Bladder microvascular endothelial cell (primary cell): ENCODE results near the gene AEBP2. TPM values are rescaled to one million over a fixed set of nuclear protein-coding genes. Genes with fewer than 3 reads are reported as not detected.

Source experiments
- total RNA-seq: library from RNA; depleted of rRNA; stranded (reverse); fragments of >200 nt; gene quantifications from 2 replicates; pipeline ENCODE4 v1.2.3, GENCODE V29; 2014

AEBP2 gene
- 16.8 and 42.4 TPM in 2 replicates for total RNA-seq

GRCh38 chr12:19439059-19440018 is at the start of gene AEBP2:
AEBP2 (plus strand) TSS chr12:19439492; CDS start chr12:19439700, 208 bp downstream.

